GM21737 (cell line): Measurements from ENCODE around the gene IFT25.
"Not testable (repeated sequence)": the region's sequence is repeated elsewhere in the genome, so short reads cannot be mapped to it uniquely, and the experiment has no call there.

Experiments used
- ATAC-seq: cut with Tn5 transposase; IDR thresholded peaks from one replicate; pipeline ENCODE4 v1.9.1; 2021; ENCODE audit warnings: mild to moderate bottlenecking, moderate library complexity; ENCODE audit not compliant: unreplicated experiment

IFT25 gene

GRCh38 chr1:53890522-53890941 lies 55.0 kb downstream of the IFT25 start:
- no peak for ATAC-seq

- peak; percentile 87 for ATAC-seq
Observed at GRCh38 chr1:53889304-53890298, 55.9 kb downstream of the IFT25 start, which contains the start of gene YIPF1. TSS of gene YIPF1 (minus strand) at chr1:53889797. CDS start at chr1:53888937, 860 bp downstream.

- ATAC-seq, result no peak
Observed at GRCh38 chr1:53888681-53889080, 56.8 kb downstream of the IFT25 start.

- ATAC-seq, result not testable (repeated sequence)
Observed at GRCh38 chr1:53883600-53883999, 61.9 kb downstream of the IFT25 start.

- ATAC-seq, result not testable (repeated sequence)
Observed at GRCh38 chr1:53881853-53882252, 63.6 kb downstream of the IFT25 start.

GRCh38 chr1:53878492-53879105 lies 66.9 kb downstream of the IFT25 start:
- ATAC-seq, result no peak

- not testable (repeated sequence) for ATAC-seq
Observed at GRCh38 chr1:53875150-53875549, 70.3 kb downstream of the IFT25 start.

- no peak for ATAC-seq
Observed at GRCh38 chr1:53871773-53872484, 73.6 kb downstream of the IFT25 start.
